ENCODE results near the gene GRHPR. TPM values are rescaled to one million over a fixed set of nuclear protein-coding genes. Genes with fewer than 3 reads are reported as not detected.

GRHPR gene
- 42.7 and 51.2 TPM in 2 replicates for polyA plus RNA-seq

DNA sequence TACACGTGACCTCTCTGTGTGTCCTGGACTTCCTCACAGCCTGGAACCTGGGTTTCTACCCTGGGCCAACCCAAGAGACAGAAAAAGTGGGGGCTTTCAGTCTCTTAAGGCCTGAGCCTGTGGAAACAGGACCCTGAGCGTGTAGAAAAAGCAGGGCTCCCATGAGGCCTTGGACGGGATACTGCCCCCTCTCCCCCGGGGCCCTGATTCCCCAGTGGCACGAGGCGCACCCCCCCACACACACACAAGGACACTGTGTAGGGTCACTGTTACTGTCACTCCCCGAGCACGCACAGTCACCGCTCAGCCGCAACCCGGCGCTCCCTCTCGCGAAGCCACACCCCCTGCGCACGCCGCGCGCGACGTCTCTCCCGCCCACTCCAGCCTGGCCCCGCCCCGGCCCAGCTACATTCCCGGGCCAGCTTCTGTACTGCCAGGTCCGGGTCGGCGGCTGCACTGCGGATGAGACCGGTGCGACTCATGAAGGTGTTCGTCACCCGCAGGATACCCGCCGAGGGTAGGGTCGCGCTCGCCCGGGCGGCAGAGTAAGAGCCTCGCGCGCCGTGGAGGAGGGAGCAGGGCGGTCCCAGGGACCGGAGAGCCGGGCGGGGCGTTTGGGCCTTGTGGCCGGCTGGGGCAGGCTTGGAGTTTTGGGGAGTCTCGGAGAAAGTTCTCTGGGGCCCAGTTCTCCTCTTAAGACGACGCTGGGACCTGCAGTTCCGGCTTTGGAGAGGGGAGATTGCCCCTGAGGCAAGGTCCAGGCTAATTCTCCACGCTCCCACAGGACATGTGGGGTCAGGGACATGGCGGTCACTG is at the start of gene GRHPR:
GRHPR (plus strand) TSS at position 408 of the 816 bp plus-strand sequence; CDS start at position 463, 55 bp downstream.

DNA sequence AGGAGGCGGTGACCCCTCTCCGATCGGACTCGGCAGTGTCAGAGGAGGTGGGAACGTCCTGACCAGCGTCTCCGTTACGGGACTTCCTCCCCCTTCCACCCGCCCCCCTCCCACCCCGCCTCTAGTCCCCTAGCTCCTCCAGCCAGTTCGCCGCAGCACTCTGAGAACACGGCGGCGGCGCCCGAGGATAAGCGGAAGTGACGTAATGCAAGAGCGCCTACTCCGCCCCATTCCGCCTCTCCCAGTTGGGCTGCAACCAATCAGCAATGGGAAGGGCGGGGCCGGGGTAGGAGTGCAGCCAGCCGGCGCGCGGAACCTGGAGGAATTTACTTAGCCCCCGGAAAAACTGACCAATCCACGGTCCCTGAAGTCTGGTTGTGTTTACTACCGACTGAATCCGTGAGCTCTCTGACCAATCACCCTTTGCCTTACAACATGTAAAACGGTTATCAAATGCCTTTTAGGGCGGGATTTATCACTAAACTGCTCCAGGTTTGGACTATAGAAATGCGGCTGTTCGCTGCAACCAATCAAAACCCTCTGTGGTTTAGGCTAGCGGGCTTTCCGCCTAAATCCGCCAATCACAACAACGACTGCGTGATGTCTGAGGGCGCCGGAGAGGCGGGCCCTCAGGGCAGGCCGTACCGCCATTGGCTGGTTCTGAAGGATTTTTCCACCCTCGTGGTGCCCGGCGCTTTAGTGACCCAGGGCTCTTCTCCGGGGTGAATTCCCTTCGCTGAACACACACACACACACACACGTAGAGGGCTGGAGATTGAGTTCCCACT is 42.9 kb downstream of the GRHPR start, which contains the start of gene ZBTB5:
ZBTB5 (minus strand) TSS at position 202 of the 788 bp plus-strand sequence. CDS start 22,899 bp downstream, outside the sequence.

DNA sequence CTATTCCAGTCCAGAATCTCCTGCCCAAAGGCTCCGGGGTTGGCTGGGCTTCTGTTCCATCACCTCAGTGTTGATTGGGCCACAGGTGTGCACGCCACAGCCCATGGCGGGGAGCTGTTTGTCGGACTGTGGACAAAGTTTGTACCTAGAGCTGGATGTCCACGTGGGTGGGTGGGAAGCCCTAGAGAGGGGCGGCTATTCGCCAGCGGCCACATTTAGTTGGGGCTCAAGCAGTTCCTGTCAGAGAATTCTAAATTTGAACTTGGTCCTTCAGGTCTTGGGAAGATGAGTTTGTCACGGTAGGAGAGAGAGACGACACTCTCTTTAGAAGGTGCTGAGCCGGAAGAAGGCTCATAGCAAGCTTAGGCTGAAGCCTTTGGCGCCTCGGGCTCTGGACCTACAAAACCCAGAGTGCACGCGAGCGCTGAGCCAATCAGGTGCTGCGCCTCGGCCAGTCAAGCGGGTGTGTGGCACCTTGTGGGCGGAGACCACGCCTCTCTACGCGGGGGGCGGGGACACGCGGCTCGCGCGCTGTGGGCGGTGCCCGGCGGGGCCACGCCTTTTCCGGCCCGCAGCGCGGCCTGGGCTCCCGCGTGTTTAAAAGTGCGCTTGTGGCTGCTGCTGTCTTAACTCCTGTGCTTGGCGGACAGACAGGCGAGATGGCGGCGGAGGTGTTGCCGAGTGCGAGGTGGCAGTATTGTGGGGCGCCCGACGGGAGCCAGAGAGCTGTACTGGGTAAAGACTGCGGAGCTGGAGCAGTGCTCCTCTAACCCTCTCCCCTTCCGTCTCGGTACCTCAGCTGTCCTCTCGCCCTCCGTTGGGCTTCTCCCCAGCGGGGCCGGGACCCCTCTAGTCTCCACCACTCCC is 63.1 kb downstream of the GRHPR start, which contains the start of gene POLR1E:
POLR1E (plus strand) TSS at position 560 of the 867 bp plus-strand sequence; CDS start at position 660, 100 bp downstream.

Other genes with a start within 250 kb of the GRHPR start
- gene ZBTB5, start 42.8 kb downstream of the GRHPR start, polyA plus RNA-seq: 1.9 and 2.0 TPM in 2 replicates
- 21.7 and 23.7 TPM in 2 replicates for gene POLR1E, start 63.3 kb downstream of the GRHPR start, polyA plus RNA-seq
- 2.7 and 6.1 TPM in 2 replicates for gene FBXO10, start 153.7 kb downstream of the GRHPR start, polyA plus RNA-seq
- gene TOMM5, start 169.9 kb downstream of the GRHPR start, polyA plus RNA-seq: 716 and 732 TPM in 2 replicates
- 7.7 and 13.4 TPM in 2 replicates for gene FRMPD1, start 228.3 kb downstream of the GRHPR start, polyA plus RNA-seq